C4-2B (cell line): ENCODE measurements around the gene PTPRT.

Experiments
- CTCF ChIP-seq: fragments of 450-650 bp; conservative IDR thresholded peaks from 2 replicates; pipeline ENCODE4 v1.5.1; 2017; ENCODE audit warnings: mild to moderate bottlenecking
- ZFX ChIP-seq: fragments of 450-650 bp; IDR thresholded peaks from 2 replicates; pipeline ENCODE4 v1.6.1; 2017

- TF ChIP-seq CTCF: peak; percentile 8; the same call in 1 of the 2 replicates
- no peak for TF ChIP-seq ZFX
Measured at GRCh38 chr20:42161228-42161829, 1028.4 kb downstream of the PTPRT start.
